GM19324 (cell line): Measurements from ENCODE around the gene NPAS3.

Source experiments
- ATAC-seq: cut with Tn5 transposase; IDR thresholded peaks from one replicate; pipeline ENCODE4 v1.9.1; 2021; ENCODE audit warnings: mild to moderate bottlenecking, moderate library complexity; ENCODE audit not compliant: unreplicated experiment, low FRiP score

The NPAS3 gene

DNA sequence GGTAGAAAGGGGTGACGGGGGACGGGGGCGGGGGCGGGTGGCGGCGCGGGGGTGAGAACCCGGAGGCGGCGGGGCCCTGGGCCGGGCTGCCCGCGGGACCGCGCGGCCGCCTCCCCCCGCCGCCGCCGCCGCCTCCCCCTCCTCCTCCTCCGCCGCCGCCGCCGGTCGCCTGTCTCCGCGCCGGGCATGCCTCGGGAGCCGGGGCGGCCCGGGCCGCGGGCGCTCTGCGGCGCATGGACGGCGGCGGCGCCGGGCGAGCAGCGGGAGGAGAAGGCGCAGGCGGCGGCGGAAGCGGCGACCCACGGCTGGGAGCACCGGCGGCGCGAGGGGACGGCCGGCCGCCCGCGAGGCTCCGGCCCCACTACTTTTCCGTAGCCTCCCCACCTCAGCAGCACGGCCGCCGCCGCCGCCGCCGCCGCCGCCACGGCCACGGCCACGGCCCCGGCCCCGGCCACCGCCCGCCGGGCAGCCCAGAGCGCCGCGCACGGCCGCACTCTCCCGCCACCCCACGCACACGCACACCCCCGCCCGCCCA, at the start of gene NPAS3:
TSS of gene NPAS3 (plus strand) at position 161 of the 535 bp plus-strand sequence.
- ATAC-seq: no peak

DNA sequence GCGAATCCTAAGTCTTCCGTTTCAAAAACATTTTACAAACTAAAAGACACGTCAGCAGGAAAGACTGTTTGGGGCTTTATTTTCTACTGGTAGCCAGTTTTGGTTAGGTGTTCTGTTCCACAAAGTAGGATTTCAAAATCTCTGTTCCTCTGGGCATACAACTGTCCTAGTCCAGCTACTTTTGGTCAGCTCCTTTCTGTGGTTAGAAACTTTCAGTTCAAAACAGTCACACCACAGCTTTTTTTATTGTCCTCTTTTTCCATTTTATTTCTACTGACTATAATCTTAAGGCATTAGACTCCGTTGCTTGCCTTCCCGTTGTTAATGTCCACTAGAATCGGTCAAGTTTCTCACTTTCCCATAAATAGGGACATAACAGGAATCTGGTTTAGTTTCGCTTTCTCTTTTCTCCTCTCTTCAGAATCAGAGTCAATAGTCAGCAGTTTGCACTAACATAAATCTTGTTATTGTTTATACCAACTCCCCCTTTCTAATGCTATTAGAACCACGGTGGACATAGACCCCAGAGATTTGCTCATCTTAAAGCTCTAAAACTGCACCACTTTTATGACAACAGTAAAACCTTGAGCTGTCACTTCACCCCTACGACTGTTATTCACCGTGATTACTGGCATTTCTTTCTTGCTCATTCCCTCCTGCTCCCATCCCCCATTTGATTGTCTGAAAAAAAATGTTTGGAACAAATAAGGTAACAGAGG, 41.5 kb upstream of the NPAS3 start:
- no peak for ATAC-seq

- no peak for ATAC-seq
These were observed 41.0 kb upstream of the NPAS3 start for GRCh38 chr14:32897698-32898064.

GRCh38 chr14:32898876-32899275, 39.8 kb upstream of the NPAS3 start:
- no peak for ATAC-seq

GRCh38 chr14:32900547-32900946, 38.1 kb upstream of the NPAS3 start:
- ATAC-seq: no peak

DNA sequence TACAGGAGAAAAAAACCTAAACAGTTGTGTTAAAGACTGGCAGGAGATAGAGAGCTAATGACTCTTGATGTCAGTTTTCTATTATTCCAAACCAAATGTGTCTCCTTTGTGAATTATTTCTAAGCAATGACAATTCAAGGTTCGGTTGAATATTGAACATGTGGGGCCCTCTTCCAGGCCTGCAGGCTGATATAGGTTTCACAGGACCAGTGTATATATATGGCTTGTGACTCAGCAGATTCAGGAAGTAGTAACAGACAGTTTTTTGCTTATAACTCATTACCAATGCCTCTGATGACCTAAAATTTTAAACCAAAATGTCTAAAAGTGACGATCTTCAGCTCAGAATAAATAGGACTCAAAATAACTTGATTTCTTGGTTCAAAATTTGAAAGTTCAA, 33.7 kb upstream of the NPAS3 start:
- no peak for ATAC-seq

GRCh38 chr14:32906672-32907071, 32.0 kb upstream of the NPAS3 start:
- no peak for ATAC-seq

- no peak for ATAC-seq
These were observed 30.2 kb upstream of the NPAS3 start for GRCh38 chr14:32908196-32909084.

DNA sequence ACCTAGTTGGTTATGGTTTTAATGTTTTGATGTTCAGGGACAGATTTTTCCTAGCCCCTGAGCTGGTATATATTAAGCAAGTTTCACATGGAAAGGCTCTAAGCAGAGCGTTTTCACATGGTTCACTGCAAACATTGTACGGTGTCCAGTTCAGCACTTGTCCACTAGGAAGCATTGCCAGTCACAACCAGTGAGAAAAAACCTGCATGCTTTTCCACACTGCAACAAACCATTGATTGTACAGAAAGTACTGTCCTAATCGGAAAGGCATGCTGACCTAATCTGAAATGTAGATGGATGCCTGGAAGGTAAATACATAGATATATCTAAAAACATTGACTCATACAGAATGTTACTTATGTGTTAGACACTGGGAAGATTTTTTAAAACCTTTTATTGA, 25.0 kb upstream of the NPAS3 start:
- no peak for ATAC-seq

- ATAC-seq: no peak
These were observed 24.3 kb upstream of the NPAS3 start for GRCh38 chr14:32914391-32914790.

DNA sequence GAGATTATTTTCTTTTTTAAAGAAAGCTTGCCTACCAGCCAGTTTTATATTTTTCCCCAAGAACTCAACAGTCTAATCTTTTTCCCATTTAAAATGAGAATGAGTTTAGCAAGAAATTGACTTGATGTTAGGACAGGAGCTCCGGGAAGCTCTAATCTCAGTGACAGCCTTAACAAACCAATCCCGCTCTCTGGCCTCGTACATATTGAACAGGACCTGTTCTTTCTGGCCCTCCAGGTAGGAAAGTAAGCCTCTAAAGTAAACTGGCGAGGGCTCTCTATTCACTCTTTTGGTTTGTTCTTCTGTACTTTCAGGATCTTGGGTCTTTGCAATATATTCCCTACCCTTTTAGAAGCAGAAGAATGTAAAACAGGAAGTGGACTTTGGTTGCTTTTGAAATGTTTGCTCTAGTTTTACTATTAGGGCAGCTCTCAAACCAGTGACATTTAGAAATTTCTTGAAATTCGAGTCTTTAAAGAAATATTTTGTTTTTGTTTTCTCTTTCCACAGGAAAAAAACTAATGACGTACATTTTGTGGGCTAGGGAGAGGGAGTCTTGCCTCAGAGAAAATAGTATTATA, 17.9 kb upstream of the NPAS3 start:
- no peak for ATAC-seq

GRCh38 chr14:32925439-32925838, 13.2 kb upstream of the NPAS3 start:
- no peak for ATAC-seq

DNA sequence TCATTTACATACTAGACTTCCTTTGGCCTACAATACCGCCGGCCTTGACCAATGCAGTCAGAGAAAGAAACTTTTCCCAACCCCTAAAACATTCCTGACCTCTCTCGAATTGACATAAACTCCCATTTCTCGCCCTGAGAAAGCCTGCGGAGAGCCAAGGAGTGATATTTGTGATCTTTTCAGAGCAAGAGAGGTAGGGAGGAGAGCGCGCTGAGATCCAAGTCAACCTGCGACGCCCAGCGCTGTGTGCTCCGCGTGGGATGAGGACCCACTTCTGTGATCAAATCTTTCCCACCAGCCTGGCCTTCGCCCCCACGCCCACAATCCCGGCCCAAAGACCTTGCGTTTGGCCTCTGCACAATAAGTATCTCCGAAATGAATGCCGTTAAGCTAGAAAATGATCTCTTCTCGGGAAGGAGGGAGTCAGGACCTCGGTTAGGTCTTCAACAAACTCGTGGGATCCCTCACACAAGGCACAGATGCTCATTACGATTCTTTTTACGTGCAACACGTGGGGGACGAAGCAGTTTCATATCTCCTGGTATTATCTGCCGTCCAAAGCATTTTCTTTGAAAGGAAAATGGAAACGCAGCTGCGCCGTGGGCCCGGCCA, 6.3 kb upstream of the NPAS3 start:
- ATAC-seq: no peak

GRCh38 chr14:32932914-32933628, 5.6 kb upstream of the NPAS3 start:
- no peak for ATAC-seq

- ATAC-seq: no peak
These were observed 5.0 kb upstream of the NPAS3 start for GRCh38 chr14:32933629-32934072.

GRCh38 chr14:32934073-32934880, 4.4 kb upstream of the NPAS3 start:
- ATAC-seq: no peak

DNA sequence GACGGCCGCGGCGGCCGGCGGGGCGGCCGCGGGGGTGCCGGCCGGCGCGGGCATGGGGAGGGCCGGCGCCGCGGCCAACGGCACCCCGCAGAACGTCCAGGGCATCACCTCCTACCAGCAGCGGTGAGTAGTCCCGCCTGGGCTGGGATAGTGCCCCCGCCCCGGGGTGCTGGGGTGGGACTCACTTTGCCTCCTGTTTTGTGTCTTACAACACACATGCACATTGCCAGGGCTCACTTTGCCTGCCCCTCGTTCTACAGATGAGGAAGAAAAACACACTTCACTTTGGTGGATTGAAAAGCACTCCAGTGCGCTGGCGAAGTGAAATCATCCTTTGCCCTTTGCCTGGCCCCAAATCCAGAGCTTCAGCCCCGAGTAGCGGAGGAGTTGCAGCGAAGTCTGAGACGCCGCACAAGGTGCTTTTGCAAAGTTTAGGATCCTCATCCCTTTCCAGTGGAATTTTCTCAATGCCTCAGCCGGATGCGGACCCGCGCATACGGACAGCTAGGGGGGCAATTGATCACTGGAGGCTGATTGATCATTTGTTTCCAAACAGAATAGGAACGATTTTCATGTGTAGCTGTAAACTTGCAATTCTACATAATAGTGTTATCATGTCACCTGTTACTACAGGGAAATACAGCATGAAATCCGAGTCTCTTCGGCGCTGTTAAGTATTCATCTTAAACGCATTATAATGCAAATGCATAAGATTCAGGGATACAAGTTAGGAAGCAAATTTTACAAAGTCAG, 3.6 kb upstream of the NPAS3 start:
- no peak for ATAC-seq

- no peak for ATAC-seq
These were observed 781 bp downstream of the NPAS3 start for GRCh38 chr14:32939254-32940065.
